Effector CD4-positive, alpha-beta T cell (primary cell): ENCODE results near the gene C3orf20.

ENCODE experiments used
- DNase-seq: peaks from one replicate; pipeline ENCODE4 v3.0.0-alpha.2; 2020

The C3orf20 gene

DNA sequence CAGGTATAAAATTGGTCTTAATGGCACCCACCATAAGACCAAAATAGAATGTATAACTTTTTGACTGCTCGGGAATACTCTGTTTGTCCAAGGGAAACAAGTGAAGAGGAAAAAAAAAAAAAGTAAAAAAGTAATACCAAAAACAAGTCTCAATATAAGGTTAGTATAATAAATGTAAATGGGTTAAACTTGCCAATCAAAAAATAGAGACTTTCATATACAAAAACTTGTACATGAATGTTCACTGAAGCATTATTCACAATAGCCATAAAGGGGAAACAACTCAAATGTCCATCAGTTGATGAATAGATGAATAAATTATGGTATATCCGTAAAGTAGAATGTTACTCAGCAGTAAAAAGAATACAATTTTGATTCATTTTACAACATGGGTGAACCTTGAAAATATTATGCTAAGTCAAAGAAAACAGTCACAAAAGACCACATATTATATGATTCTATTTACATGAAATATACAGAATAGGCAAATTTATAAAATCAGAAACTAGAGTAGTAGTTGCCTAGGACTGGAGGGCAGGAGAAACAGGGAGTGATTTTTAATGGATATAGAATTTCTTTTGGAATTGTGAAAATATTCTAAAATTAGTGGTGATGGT lies 104.2 kb downstream of the C3orf20 start:
- DNase-seq, result no peak

DNA sequence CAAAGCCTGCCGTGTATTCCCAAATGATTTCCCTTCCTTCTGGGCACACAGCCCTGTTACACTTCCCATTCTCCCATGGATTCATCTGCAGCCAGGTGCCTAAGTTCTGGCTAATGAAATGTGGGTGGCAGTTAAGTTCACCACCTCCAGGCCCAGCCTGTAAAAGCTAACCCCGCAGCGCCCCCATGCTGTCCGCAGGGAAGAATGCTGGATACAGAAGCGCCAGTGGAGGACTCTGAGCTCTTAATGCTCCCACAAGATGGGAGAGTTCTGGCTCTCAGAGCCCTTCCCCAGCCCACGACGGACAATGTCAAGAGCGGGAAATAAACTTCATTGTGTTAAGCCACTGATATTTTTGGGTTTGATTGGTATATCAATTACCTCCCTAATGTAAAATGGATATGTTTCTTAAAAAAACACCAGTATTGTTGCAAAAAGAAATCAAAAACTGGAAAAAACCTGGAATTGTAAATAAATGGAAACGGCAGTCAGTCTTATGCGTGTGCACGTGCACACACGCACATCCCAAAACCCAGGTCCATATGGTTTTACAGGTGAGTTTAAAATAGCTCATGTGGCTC lies 106.1 kb downstream of the C3orf20 start:
- no peak for DNase-seq

DNA sequence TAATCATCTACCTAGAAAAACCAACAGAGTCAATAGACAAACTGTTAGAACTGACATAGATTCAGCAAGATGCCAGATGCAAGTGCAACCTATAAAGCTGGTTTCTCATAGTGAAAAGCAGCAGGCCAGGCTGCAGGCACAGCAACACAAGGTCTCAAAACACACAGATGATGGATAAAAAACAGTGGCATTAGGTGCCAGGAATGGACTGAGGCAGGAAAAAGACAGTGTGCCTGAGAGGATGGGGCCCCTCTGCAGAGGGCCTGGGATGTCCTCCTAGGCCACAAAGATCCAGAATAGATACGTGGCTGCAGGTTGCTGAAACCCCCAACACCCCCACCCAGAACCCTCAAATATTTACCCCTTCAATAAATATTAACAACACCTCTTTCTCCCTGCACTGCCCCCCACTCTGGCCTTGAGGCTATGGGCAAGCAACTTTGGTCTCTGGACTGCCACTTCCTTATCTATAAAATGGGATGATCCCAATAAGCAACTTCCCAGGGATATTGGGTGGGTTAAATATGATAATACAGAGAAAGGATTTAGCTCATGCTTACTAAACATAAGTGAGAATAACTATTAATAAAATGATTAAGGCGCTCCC lies 108.6 kb downstream of the C3orf20 start:
- no peak for DNase-seq

DNA sequence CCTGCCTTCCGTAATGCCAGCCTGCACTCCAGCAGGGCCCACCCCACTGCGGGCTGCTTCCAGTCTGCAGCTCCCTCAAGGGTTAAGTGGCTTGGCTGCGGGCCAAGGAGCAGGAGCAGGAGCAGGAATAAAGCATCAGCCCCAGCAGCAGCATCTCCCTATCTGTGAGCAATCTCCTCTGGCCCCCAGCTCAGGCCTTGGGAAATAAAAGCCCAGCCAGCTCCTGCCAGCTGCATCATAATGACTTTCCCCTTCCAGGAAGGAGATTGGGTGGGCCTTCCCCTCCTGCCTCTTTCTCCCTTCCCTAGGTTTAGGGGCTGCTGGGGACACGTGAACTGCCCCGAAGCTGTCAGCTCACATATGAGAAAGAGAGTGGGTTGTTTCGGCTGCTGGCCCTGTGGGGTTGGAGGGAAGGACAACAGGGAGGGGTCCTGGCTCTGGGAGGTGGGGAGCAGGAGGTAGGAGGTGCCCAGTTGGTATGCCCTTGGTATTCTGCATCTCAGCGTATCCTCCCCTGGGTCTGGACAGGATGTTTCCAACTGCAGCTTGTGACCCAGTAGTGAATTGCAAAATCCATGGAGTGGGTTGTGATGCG lies 109.2 kb downstream of the C3orf20 start:
- DNase-seq, result no peak

DNA sequence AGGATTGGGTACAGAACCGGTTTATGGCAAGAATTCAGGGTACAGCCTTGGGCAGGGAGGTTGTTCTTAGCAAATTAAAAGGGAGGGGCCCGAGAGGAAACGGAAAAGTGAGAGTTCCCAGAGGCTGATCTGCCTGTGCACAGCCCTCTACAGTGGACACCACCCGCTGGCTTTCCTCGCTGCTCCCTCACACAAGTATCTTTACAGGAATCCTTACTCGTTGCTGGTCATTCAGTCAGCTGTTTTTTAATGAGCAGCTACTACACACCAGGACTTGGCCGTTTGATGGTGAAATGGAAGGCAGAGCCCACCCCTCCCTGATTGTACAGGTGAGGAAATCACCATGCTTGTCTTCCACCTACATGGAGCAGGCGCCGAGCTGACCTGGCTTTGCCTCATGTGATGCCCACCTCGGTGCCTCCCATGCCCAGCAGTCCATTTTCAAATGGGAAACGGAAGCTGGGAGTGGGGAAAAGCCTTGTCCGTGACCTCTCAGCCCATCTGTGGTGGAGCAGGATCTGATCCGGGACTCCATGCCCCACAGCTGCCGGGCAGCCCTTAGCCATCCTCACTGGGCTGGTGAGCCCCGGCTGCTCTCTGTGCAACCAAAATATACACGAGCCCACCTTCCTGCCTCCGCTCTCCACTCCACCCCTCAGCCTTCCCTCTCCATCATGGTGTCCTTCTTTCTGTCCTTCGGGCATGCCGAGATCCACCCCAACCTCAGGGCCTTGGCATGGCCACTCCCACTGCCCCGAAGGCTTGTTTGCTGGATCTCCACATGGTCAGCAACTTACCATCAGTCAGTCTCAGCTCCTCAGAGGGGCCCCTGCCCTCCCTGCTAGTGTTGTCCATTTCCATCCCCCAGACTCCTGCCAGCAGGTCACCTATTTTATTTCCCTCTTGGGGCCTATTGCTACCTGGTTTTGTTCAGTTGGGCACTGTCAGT lies 110.5 kb downstream of the C3orf20 start:
- no peak for DNase-seq

DNA sequence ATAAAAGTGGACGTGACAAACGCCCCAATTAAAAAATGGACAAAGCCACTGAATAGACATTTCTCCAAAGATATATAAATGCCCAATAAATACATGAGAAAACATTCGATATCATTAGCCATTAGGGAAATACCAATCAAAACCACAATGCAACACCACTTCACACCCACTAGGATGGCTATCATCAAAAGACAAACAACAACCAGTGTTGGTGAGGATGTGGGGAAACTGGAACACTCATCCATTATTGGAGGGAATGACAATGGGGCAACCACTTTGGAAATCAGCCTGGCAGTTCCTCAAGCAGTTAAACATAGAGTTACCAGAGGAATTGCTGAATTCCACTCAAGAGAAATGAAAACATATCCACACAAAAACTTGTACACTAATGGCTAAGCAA lies 111.4 kb downstream of the C3orf20 start:
- DNase-seq, result no peak

DNA sequence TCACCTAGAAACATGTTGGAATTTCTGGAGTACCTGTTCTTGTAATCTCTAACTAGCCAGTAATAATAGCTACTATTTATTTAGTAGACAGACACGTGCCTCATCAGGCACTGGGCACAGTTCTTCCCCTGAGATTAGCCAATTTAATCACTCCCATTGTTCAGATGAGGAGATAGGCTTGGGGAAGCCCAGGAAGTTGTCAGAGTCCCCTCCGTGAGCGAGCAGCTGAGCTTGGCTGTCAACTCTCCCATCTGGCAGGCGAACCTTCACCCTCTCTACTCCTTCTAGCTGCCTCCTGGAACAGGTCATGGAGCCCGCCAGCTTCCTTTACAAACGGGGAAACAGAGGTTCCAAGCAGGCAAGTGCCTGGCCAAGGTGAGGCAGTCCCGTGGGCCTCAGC lies 112.7 kb downstream of the C3orf20 start:
- DNase-seq, result no peak

GRCh38 chr3:14788644-14789043 lies 113.7 kb downstream of the C3orf20 start:
- DNase-seq, result no peak

DNA sequence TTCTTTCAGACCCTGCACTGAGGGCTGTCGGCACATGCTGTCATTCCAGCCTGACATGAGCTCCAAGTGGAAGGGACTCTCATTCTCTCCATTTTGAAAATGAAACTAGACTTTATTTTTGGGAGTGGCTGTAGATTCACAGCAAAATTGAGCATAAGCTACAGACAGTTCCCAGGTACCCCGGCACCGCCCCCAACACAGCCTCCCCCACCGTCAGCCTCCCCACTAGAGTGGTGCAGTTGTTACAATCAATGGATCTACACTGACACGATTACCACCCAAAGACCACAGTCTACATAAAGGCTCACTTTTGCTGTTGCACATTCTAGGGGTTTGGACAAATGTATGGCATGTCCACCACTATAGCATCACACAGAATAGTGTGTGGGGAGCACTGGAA lies 114.3 kb downstream of the C3orf20 start:
- DNase-seq, result no peak

GRCh38 chr3:14789640-14790285 lies 114.8 kb downstream of the C3orf20 start:
- DNase-seq, result no peak

GRCh38 chr3:14791343-14791945 lies 116.5 kb downstream of the C3orf20 start:
- DNase-seq, result peak; percentile 19

- no peak for DNase-seq
These were observed 117.8 kb downstream of the C3orf20 start for GRCh38 chr3:14792691-14793121.

GRCh38 chr3:14793126-14793857 lies 118.4 kb downstream of the C3orf20 start:
- DNase-seq, result no peak

DNA sequence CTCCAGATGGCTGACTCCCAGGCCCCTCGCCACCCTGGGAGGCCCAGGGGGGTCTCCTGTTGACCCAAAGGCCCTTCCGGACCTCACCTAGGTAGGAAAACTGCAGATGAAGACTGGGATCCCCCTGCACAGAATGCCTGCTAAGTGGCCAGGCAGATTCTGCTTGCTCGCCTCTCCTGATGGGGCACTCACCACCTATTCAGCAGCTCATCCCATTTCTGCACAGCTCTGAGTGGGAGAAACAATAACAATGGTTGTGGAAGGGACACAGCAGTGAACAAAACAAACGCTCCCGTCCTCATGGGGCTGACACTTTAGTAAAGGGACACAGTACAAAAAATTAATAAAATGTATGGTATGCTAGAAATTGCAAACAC lies 118.9 kb downstream of the C3orf20 start:
- no peak for DNase-seq

- no peak for DNase-seq
These were observed 119.5 kb downstream of the C3orf20 start for GRCh38 chr3:14794435-14794834.

- no peak for DNase-seq
These were observed 121.1 kb downstream of the C3orf20 start for GRCh38 chr3:14795996-14796395.

DNA sequence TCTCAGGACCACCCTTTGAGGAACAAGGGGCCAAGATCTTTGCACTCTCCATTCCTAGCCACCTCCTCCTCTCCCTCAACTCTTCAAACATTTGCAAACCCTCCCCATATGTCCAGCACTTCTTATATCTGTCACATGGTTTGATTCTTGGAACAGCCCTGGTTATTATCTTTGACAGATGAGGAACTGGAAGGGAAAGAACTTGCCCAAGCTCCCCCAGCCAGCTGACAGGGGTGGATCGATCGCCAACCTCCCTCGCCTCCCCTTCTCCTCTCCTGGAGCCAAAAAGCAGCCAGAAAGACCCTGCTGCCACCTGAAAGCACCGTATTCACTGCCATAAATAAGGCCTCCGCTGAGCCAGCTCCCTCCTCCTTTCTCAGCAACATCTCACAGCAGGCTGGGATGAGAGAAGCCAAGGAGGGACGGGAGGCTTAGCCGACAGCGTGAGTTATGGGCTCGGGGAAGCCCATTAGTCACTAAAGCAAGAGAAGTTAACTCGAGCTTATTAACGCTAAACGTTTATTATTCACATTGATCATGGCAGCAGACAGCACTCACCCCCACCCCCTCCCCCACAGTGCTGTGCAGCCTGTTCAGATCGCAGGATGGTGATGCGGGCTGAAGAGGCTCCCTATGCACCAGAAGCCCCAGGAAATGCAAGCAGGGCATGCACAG lies 121.6 kb downstream of the C3orf20 start:
- DNase-seq, result no peak

DNA sequence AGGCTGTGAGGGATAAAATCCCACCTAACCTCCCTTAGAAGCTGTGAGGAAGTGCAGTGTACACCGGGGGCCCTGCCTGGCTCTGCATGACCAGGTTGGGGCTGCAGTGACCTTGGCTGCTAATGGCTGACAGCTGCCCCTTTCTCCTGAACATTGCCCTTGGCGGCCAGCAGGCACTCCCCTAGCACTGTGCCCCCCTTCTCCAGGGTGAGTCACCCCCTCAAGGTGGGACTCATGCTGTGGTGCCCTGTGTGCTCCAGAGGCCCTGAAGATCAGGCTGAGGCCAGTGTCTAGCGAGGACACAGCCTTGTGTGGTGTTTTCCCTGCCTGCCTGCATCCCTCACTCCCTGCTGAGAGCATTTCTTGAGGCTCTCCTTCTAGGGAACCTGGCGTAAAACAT lies 122.8 kb downstream of the C3orf20 start:
- no peak for DNase-seq

GRCh38 chr3:14798231-14798630 lies 123.3 kb downstream of the C3orf20 start:
- no peak for DNase-seq

- no peak for DNase-seq
These were observed 124.2 kb downstream of the C3orf20 start for GRCh38 chr3:14799146-14799545.

DNA sequence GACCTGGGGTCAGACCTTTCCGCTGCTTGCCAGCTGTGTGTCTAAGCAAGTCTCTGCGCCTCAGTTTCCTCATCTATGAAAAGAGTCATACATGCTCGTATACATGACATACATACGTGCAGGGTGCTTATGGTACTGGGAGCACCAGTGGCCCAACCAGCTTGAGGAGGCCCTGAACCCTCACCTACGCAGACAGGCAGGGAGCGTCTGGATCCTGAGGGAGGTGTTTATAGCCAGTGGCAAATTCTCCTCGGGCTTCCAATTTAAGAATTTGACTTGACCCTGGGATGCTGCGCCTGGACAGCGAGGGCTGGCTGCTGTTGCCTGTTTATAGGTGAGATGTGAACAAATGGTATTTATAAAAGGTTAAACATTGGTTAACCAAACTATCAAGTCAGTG lies 126.1 kb downstream of the C3orf20 start:
- no peak for DNase-seq
